Activated naive CD4-positive, alpha-beta T cell treated with anti-CD3 and anti-CD28 coated beads, Interleukin-2, amount 50 U/mL, for 16 hours (primary cell): Measurements from ENCODE around the gene GLOD5.
A peak's percentile ranks its signal among the peaks of the same experiment; 100 is the strongest.

ENCODE experiments used
- DNase-seq: peaks from one replicate; pipeline ENCODE4 v3.0.0-alpha.2; 2020

Gene GLOD5

DNA sequence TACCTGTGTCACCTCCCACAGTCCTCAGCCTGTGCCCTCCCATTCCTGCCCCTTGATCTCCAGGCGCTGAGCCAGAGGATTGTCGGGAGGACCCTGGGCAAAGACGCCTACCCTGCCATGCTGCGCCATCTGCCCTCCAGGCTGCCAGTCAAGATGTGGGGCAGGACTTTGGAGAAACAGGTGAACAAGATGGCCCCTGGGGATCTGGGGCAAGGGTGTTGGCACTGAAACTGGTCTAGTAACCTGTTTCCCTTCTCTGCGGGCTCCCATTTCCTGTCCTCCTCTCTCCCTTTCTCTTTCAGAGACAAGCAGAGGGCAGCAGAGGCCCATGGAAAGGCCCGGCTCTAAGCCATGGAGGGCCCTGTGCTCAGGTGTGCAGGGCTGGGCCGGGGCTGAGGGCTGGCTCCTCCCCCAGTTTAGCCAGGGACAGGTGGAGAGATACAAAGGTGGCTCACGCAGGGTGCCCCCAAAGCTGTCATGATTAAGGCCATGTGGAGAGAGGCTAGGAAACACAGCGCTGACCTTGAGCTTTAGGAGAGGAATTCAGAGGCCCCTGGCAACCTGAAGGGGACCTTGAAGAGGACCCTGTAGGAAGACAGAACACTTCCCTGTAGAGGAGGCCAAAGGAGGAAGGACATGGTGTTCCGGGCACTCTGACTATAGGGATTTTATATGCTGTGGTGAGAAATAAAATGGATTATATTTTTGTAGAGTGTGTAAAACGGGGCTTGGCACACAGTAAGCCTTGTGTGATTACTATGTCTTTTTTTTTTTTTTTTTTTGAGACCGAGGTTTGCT lies at the start of gene GLOD5:
TSS of gene GLOD5 (plus strand) at position 74 of the 798 bp plus-strand sequence. CDS start at position 118, 44 bp downstream.
- no peak for DNase-seq

DNA sequence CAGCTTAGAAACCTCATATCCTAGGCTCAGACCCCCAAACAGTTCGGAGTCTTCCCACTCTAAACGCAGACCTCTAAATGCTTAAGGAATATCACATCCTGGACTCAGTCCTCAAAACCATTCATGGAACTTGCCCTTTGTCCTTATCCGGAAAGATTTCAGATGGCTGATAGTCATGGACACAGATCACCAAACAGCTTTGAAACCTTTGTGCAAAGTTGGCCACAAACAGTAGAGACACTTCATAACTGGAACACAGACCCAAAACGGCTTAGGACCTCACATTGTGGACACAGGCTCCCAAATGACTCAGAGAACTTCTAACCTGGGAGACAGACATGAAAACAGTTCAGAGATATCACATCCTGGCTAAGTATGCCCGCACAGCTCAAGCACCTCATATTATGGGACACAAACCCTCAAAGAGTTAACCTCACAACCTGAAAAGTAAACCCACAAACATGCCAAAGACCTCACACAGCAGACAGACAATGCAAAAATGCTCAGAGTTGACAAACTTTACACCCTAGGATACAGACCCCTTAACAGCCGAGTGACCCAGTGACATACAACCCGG lies 49.5 kb upstream of the GLOD5 start:
- DNase-seq, result no peak

DNA sequence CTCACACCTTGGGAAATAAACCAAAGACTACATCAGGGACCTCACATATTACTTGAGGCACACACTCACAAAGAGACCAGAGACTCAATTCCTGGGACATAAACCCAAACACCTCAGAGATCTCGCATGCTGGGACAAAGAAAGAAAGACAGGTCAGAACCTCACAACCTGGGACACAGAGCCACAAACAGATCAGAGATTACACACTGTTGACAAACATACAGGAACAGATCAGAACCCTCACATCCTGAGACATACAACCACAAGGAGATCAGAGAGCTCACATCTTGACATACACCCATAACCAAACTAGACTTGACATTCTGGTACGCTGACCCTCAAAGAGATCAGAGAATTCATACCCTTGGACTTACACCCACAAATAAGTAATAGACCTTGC lies 47.7 kb upstream of the GLOD5 start:
- DNase-seq, result no peak

DNA sequence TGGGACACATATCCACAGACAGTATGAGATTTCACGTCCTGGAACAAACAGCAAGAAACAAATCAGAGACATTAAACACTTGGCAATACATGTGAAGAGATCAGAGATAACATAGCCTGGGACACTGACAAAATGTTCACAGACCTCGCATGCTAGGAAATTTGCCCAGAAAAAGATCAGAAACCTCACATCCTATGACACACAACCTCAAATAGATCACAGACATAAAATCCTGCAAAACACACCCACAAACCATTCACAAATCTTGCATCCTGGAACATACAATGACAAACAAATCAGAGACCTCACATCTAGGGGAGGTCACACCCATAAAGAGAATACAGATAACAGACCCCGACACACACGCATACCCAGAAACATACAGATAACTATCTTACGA lies 47.0 kb upstream of the GLOD5 start:
- no peak for DNase-seq

DNA sequence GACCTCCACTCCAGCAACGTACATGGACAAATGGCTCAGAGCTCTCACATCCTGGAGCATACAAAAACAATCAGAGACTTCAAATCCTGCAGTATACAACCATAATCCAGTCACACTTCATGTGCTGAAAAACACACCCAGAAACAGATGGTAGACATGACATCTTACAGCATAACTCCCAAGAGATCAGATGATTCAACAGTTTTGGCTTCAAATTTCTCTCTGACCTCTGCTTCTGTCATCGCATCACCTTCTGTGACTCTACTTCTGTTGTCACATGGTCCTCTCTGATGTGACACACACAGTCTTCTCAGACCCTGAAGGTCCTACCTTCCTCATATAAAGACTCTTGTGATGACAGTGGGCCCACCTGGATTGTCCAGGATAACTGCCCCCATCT lies 46.5 kb upstream of the GLOD5 start:
- DNase-seq, result no peak

DNA sequence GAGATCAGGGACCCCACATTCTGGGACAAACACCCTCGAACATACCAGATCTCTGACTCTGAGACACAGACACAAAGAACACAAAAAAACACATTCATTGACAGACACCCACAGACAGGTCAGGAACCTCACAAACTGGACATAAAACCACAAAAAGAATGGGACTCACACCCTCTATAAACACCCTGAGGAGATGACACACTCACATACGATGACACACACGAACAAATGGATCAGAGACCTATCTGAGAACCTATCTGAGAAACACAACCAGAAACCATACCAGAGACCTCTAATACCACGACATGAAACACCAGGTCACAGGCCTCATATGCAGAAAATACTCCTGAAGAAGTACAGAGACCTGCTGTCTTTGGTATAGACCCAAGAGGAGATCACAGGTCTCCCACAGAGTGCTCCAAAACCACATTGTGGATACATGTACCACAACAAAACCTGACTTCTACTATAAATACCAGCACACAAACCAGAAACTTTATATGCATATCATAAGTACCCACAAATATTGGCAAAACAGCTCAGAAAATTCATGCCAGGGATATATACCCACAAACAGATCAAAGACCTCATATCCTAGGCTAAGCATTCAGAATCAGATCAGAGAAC lies 45.6 kb upstream of the GLOD5 start:
- DNase-seq, result no peak

DNA sequence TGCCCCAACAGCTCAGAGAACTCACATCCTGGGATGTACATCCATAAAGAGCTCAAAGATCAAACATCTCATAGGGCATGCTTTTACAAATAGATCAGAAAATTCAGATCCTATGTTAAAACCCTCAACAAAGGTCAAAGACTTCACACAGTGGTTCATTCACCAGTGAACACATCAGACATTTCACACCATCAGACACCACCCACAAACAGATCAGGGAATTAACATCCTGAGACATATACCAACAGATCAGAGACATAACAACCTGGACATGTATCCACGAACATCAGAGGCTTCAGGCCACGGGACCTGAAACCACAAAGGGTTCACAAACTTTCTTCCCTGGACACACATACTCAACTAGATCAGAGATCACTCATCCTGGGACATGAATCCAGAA lies 41.6 kb upstream of the GLOD5 start:
- no peak for DNase-seq

DNA sequence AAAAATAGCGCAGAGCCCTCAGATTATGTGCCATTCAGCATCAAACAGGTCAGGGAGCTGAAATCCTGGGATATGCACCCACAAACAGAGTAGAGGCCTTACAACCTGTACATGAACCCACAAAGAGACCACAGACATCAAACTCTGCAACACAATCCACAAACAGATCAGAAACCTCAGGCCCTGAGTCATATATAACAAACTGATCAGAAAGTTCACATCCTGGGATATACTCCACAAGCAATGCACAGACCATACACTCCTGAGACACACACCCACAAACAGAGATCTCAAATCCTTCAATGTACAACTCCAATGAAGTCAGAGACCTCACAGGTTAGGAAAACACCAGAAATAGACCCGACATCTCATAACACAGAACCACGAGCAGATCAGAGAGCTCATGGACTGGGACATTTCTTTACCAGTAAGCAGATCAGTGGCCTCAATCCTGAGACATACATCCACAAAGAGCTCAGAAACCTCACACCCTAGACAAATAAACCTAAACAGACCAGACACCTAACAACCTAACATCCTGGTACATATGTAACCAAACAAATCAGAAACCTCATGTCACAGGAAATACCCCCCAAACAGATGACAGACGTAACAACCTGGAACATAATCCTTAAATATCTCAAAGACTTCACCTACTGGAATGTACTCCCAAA lies 40.8 kb upstream of the GLOD5 start:
- no peak for DNase-seq

DNA sequence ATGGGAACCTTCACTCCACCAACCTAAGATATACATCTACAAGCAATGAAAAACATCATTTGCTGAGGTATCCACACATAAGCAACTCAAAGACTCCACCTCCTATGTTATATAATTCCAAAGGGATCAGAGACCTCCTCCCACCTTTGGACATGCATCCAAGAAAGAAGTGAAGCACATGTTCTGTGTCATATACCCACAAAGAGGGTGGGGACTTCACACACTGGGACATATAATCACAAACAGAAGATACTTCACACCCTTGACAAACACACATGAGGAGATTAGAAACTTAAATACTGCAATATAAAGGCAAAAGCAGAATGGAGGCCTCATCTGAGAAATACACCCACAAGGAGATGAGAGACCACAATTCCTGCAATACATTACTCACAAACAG lies 39.6 kb upstream of the GLOD5 start:
- no peak for DNase-seq

DNA sequence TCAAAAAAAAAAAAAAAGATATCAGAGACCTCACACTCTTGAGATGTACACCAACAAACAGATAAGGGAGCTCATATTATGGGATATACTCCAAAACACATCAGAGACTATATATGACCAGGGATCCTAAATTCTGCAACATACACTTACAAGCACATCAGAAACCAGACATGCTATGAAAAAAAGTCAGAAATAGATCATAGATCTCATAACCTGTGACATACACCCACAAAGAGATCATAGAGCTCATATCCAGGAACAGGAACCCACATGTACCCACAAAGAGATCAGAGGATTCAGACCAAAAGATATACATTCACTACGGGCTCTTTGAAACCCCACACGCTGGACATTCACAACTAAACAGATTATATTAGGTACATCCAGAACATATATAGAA lies 35.0 kb upstream of the GLOD5 start:
- DNase-seq, result no peak

DNA sequence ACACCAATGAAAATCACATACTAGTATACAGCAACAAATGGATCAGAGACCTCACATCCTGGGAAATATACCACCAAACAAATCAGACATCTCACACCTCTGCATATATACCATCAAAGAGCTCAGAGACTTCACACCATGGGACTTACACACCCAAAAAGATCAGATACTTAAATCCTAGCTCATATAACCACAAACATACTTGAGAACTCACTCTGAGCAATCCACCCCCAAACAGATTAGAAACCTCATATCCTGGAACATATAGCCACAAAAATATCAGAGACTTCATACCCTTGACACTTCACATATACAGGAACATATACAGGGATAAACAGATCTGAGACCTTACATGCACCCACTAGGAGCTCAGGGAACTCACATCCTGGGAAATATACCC lies 32.9 kb upstream of the GLOD5 start:
- no peak for DNase-seq

DNA sequence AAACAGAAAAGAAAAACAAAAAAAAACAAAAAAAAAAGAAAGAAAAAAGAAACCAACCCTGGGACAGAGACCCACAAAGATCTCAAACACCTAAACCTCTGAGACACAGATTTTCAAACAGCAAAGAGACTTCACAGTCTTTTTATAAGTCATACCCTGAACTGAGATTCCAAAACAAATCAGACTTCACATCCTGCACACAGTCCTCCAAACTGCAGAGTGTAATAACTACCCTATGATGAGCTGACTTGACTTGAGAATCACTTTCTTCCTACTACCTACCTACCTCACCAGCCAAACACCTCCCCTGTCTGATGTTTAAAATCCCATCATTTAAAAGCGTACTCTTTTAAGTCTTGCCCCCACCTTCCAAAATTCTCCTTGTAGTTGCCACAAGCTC lies 25.2 kb upstream of the GLOD5 start:
- DNase-seq, result no peak

DNA sequence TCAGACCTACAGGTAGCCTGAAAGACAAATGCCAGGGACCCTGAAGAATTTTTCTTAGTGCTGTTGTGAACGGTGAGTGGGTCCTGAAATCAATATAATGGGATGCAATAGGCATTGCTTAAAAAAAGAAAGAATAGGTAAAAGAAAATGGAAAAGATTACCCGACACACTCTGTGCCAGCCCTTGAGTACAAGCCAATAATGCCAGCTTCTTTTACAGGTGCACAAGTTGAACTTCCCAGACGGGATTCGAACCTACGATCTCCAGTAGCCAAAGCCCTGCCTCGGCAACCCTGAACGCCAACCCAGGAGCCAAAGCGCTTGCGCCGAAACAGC lies 24.7 kb upstream of the GLOD5 start:
- no peak for DNase-seq

DNA sequence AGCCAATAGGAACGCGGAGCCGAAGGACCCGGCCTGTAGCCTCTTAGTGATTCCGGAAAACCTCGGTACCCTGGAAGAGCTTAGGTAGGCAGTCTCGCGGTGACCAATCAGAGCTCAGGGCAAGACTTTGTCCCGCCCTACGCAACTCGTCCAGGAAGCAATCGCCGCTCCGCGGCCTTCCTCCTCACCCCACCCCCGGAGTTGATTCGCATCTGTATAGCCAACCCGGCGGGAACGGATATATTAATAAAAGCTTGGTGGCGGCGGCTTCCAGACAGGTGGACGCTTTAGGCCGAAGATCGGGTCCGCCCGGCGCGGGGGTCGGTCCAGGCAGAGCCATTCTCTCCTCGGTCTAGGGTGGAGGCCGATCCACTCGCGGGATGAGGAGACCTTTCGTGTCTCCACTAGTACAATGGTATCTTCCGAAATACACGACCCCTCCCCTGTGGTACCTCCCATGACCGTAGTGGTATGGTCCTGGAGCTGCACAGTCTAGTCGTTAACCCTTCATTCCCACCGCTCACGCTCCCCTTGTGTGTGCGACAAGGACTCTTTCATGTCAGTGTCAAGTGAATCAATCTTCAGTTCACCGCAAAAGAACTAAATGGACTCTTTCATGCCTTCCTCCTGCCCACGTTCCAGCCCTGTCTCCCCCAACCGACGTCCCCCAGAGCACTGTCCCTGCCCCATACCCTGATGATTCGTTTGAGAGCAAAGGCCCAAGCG lies 24.2 kb upstream of the GLOD5 start:
- peak; percentile 86 for DNase-seq

DNA sequence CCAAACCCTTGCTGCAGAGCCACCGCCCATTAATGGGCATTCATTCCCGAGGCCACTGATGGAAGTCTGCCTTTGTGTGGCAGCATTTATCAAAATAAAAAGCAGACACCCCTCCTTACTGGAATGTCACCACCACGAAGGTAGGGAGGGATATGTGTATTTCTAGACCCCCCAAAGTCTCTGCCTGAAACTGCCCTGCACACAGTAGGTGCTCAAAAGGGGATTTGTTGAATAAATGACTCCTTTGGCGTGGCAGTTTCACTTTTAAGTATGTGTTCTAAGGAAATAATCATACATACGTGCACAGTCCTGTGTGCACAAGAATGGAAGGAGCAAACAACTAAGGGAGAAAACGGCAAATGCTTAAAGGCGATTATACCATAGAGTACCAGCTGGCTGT lies 23.6 kb upstream of the GLOD5 start:
- no peak for DNase-seq

DNA sequence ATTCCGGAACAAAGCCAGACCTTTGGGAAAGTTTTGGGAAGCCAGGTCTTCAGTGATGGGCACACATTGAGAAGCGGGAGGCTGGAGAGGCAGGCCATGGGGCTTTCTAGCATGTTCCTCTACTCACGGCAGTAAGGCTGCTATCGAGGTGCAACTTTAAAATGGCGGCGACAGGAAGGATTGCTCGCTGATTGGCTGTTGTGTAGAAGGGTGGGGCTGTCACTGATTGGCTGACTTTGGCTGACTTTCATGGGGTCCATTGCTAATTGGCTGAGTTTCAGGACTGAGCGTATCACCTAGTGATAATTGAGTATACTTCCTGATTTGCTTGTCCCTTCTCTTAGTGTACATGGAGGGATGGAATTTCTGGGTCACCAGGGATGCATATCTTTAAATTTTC lies 19.7 kb upstream of the GLOD5 start:
- DNase-seq, result no peak

DNA sequence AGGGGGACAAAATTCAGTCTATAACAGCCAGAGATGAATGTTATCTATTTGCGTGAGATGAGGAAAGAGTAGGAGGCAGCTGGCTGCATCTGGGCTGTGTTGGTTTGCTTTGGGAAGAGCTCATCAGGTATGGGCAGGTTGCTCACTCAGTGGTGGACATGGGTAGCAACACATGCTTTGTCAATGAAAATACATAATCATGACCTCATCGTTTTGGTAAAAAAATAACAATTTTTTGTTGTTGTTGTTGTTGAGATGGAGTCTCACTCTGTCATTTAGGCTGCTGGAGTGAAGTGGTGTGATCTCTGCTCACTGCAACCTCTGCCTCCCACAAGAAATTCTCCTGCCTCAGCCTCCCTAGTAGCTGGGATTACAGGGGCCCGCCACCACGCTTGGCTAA lies 16.3 kb upstream of the GLOD5 start:
- DNase-seq, result no peak

DNA sequence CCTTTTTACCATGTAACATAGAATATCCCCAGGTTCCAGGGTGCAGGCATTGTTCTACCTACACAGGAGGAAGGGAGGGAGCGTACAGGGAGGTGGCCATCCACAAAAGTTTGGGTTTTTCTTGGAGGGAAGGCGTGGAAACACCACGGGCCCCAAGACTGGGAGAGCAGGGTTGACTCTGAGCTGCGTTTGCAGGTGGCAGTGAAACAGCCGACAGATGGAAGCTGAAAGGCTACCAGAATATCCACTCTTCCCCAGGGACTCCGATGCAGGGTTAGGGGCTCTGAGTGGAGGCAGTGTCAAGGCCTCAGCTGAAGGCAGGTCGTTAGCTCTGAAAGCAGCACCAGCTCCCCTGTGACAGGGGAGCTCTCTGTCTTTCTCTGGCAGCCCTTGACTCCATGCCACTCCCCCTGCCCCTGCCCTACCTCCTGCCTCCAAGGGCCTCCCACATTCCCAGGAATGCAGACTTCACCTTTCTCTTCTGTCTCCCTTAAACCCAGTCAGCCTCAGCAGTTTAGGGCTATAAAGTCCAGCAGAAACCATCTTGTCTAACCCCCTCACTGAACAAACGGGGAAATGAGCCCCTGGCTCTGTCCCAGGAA lies 14.0 kb upstream of the GLOD5 start:
- DNase-seq, result no peak

DNA sequence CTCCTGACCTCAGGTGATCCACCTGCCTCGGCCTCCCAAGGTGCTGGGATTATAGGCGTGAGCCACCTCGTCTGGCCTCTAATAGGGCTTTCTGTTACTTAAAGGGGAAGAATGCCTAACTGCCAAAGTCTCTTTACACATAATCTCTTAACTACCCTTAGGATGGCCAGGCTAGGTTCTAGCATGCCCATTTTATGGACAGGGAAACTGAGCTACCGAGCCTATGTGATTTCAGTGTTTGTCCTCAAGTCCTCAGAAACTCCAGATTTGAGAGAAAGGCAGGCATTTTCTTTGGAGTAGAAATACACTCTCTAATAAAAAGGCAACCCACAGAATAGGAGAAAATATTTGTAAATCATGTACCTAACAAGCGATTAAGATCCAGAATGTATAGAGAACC lies 12.4 kb upstream of the GLOD5 start:
- DNase-seq, result no peak

DNA sequence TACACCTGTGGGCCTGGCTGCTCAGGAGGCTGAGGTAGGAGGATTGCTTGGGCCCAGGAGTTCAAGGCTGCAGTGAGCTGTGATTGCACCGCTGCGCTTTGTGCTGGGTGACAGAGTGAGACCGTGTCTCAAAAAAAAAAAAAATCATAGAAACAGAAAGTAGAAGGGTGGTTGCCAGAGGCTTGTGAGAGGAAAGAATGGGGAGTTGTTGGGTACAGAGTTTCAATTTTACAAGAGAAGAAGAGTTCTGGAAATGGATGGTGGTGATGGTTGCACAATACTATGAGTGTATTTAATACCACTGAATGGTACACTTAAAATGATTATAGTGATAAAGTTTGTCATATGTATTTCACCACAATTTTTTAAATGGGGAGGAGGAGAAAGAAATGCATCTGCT lies 10.2 kb upstream of the GLOD5 start:
- DNase-seq, result peak; percentile 11

DNA sequence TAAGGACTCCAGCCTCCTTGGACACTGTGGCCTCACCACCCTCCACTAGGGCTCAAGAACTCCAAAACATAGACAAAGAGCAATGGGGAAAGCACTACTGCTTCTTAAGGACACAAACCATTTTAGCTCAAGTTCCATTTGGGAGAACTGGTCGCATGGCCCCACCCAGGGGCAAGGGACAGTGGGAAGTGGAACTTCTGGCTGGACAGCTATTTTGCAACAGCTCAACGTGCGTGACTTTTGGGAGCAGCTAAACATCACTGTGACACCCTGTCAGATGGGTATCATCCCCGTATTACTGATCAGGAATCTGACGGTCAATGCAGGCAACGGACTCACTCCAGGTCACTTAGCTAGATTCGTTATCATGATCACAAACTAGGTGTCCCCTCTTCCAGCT lies 9.0 kb upstream of the GLOD5 start:
- DNase-seq, result no peak

DNA sequence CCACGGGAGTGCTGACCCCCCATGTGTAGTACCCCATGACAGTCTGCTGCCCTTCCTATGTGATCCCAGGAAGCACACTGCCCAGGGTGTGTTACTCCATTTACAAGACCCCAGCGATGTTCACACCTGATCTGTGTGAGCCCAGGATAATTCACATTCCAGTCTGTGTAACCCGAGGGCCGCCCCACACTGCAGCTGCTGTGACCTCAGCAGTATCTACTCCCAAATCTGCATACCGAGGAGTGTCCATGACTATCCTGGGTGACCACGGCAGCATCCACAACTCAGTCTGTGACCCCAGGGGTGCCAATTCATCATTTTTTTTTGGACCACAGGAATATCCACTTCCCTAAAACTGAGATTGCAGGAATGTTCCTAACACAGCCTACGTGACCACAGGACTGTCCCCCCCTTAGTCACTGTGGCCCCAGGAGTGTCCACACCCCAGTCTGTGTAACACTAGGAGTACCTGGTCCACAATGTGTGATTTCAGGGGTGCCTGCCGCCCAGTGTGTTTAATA lies 7.8 kb upstream of the GLOD5 start:
- no peak for DNase-seq

DNA sequence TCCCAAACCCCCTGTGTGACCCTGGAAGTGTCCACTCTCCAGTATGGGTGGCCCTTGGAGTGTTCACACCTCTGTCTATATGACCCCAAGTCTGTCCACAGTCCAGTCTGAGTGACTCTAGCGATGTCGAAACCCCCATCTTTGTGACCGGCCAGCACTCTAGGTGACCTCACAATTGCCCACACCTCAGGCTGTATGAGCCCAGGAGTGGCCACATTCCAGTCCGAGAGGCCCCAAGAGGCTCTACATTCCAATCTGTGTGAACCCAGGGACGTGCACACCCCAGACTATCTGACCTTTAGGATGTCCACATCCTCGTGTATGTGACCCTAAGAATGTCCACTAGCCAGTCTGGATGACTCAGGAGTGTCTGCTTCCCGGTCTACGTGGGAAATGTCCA lies 7.3 kb upstream of the GLOD5 start:
- no peak for DNase-seq
